HT1080 (cell line): ENCODE data around the gene YWHAQ. TPM values are rescaled to one million over a fixed set of nuclear protein-coding genes. Genes with fewer than 3 reads are reported as not detected.

ENCODE experiments used
- DNase-seq: peaks from one replicate; pipeline ENCODE4 v3.0.0-alpha.2; 2015; ENCODE audit warnings: low read depth
- polyA plus RNA-seq, 2 experiments: library from polyadenylated mRNA; depleted of rRNA; stranded (reverse); fragments of >200 nt; gene quantifications; 2 replicates each; pipeline ENCODE4 v1.2.3, GENCODE V29; 2015
- total RNA-seq: library from RNA; depleted of rRNA; stranded (reverse); fragments of >200 nt; shearing (Covaris generic); gene quantifications from 2 replicates; pipeline ENCODE4 v1.2.3, GENCODE V29; 2014; rRNA removed

YWHAQ gene
- total RNA-seq = 446 and 533 TPM in 2 replicates
- 574 and 638 TPM in 2 replicates for polyA plus RNA-seq (2015; cell fraction: cytosol; rRNA removed)
- 279 and 303 TPM in 2 replicates for polyA plus RNA-seq (2015; cell fraction: nucleus; rRNA removed)

- DNase-seq = peak; percentile 98
These were observed at the start of gene YWHAQ for GRCh38 chr2:9630736-9631552. YWHAQ (minus strand) TSS chr2:9630997; CDS start chr2:9630452, 545 bp downstream.

- DNase-seq = no peak
These were observed 49.3 kb upstream of the YWHAQ start for GRCh38 chr2:9680082-9680481.

GRCh38 chr2:9679218-9679617 lies 48.4 kb upstream of the YWHAQ start:
- DNase-seq = no peak

- DNase-seq = no peak
These were observed 47.7 kb upstream of the YWHAQ start for GRCh38 chr2:9678544-9678943.

- peak; percentile 97 for DNase-seq
These were observed 44.9 kb upstream of the YWHAQ start for GRCh38 chr2:9675415-9676351.

GRCh38 chr2:9674891-9675414 lies 44.2 kb upstream of the YWHAQ start:
- no peak for DNase-seq

GRCh38 chr2:9673914-9674481 lies 43.2 kb upstream of the YWHAQ start:
- no peak for DNase-seq

GRCh38 chr2:9668687-9669345 lies 38.0 kb upstream of the YWHAQ start:
- DNase-seq = no peak

GRCh38 chr2:9667826-9668225 lies 37.0 kb upstream of the YWHAQ start:
- DNase-seq = no peak

- peak; percentile 63 for DNase-seq
These were observed 35.5 kb upstream of the YWHAQ start for GRCh38 chr2:9666306-9666705.

- peak; percentile 90 for DNase-seq
These were observed 35.1 kb upstream of the YWHAQ start for GRCh38 chr2:9665898-9666297.

GRCh38 chr2:9664365-9664764 lies 33.6 kb upstream of the YWHAQ start:
- DNase-seq = no peak

- DNase-seq = no peak
These were observed 32.4 kb upstream of the YWHAQ start for GRCh38 chr2:9663008-9663879.

GRCh38 chr2:9661261-9661660 lies 30.5 kb upstream of the YWHAQ start:
- DNase-seq = no peak

- DNase-seq = no peak
These were observed 30.0 kb upstream of the YWHAQ start for GRCh38 chr2:9660781-9661180.

- DNase-seq = no peak
These were observed 29.4 kb upstream of the YWHAQ start for GRCh38 chr2:9660154-9660553.

- DNase-seq = peak; percentile 42
These were observed 28.2 kb upstream of the YWHAQ start for GRCh38 chr2:9658972-9659371.

GRCh38 chr2:9657731-9658130 lies 26.9 kb upstream of the YWHAQ start:
- DNase-seq = no peak

GRCh38 chr2:9657083-9657482 lies 26.3 kb upstream of the YWHAQ start:
- no peak for DNase-seq

GRCh38 chr2:9656270-9656766 lies 25.5 kb upstream of the YWHAQ start:
- peak; percentile 99 for DNase-seq
